ENCODE results near the gene HCFC1R1.

Gene HCFC1R1

GRCh38 chr16:3045758-3046640, 22.3 kb upstream of the HCFC1R1 start, which contains the start of gene MMP25:
Gene MMP25, plus strand, starts transcription at chr16:3046561. Its CDS starts 357 bp downstream, at chr16:3046918.
- Histone ChIP-seq H3K4me1 (no peaks in the 10 kb centered on the region), H3K4me3 (ENCODE audit: low read depth, low read length) (peak within 1 kb of the TSS; percentile 28; the same call in 1 of the 2 replicates), H3K36me3 (no peaks in the 10 kb centered on the region), H3K27me3 (peaks cover 93% of the 10 kb centered on the region), H3K9me3 (0 out of 2 replicates have a peak, but pooled peaks cover 3% of the 10 kb centered on the region)
- TF ChIP-seq CTCF (IDR thresholded peaks at IDR 0.05; ENCODE audit: low read depth, low read length): no peak
- DNase-seq: no peak

DNA sequence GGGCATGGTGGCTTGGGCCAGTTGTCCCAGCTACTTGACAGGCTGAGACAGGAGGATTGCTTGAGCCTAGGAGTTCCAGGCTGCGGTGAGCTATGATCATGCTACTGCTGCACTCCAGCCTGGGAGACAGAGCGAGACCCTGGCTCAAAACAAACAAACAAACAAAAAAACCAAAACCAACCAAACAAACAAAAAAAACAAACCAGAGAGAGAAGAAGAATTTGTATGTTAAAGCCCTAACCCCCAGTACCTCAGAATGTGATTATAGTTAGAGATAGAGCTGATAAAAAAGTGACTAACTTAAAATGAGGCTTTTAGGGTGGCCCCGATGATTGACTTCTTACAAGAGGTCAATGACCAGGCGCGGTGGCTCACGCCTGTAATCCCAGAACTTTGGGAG, 21.0 kb upstream of the HCFC1R1 start:
- no peak for DNase-seq
- no peak for TF ChIP-seq CTCF (IDR thresholded peaks at IDR 0.05; ENCODE audit: low read depth, low read length)
- Histone ChIP-seq H3K27me3 (peaks cover 93% of the 10 kb centered on the region), H3K36me3 (no peaks in the 10 kb centered on the region), H3K4me1 (no peaks in the 10 kb centered on the region), H3K4me3 (ENCODE audit: low read depth, low read length) (no peak overlapping the region), H3K9me3 (0 out of 2 replicates have a peak, but pooled peaks cover 3% of the 10 kb centered on the region)

- no peak for DNase-seq
- TF ChIP-seq CTCF (IDR thresholded peaks at IDR 0.05; ENCODE audit: low read depth, low read length): no peak
- H3K4me3 ChIP-seq (ENCODE audit: low read depth, low read length): no peak overlapping the region
- no peaks in the 10 kb centered on the region for H3K36me3 ChIP-seq
- H3K9me3 ChIP-seq: 0 out of 2 replicates have a peak, but pooled peaks cover 3% of the 10 kb centered on the region
- H3K27me3 ChIP-seq: peaks cover 93% of the 10 kb centered on the region
- H3K4me1 ChIP-seq: no peaks in the 10 kb centered on the region
Observed at GRCh38 chr16:3042376-3042775, 18.6 kb upstream of the HCFC1R1 start.

DNA sequence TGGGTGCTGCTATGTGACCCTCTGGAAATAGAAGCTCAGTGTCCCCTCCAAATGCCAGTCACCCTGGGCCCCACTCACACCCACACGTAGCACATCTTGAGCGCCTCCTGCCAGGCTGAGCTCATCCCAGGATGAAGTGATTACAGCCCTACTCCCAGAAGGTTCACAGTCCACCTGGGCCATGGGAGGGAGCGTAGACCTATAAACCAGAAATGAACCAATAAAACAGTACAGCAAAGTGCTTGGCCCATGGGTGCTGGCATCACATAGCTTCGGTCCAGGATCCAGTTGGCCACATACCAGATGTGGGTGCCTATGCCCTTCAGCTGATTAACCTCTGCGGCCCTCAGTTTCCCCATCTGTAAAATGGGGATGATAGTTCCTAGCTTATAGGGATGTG, 15.2 kb upstream of the HCFC1R1 start:
- no peak for DNase-seq
- Histone ChIP-seq H3K4me3 (ENCODE audit: low read depth, low read length) (no peak overlapping the region), H3K4me1 (no peaks in the 10 kb centered on the region), H3K36me3 (no peaks in the 10 kb centered on the region), H3K9me3 (no peaks in the 10 kb centered on the region), H3K27me3 (peaks cover 92% of the 10 kb centered on the region)
- TF ChIP-seq CTCF (IDR thresholded peaks at IDR 0.05; ENCODE audit: low read depth, low read length): no peak

- Histone ChIP-seq H3K4me1 (no peaks in the 10 kb centered on the region), H3K4me3 (ENCODE audit: low read depth, low read length) (no peak overlapping the region), H3K9me3 (no peaks in the 10 kb centered on the region), H3K36me3 (no peaks in the 10 kb centered on the region), H3K27me3 (peaks cover 92% of the 10 kb centered on the region)
- no peak for DNase-seq
- TF ChIP-seq CTCF (IDR thresholded peaks at IDR 0.05; ENCODE audit: low read depth, low read length): no peak
Observed at GRCh38 chr16:3038256-3038655, 14.5 kb upstream of the HCFC1R1 start.

DNA sequence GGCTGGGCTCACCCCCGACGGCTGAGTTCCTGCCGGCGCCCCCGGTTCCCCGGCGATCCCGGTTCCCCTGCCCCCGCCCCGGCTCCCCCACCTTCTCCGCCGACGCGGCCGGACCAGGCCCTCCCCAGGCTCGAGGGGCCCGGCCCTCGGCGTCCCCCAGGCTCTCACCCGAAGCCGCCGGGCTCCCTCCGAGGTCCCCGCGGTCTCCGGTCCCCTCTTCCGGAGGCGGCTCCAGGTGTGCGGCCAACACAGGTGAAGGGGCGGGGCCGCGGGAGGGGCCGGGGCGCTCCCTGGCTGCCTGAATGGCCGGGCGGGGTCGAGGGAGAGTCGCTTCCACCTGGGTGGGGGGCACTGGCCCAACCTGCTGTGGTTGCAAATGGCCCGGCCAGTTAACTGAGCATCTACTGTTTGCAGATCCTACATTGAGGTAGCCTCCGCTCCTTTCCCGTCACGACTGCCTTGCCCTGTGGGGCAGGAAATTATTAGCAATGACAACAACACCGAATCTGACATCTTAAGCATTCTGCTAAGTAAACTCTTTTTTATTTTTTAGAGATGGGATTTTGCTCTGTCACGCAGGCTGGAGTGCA, 13.1 kb upstream of the HCFC1R1 start, which contains the start of gene BICDL2:
TSS of gene BICDL2 (minus strand) at position 219 of the 590 bp plus-strand sequence. CDS start 1,448 bp downstream, outside the sequence.
- Histone ChIP-seq H3K36me3 (no peaks in the 10 kb centered on the region), H3K9me3 (no peaks in the 10 kb centered on the region), H3K4me3 (ENCODE audit: low read depth, low read length) (no peak within 1 kb of the TSS), H3K27me3 (peaks cover 96% of the 10 kb centered on the region), H3K4me1 (no peaks in the 10 kb centered on the region)
- TF ChIP-seq CTCF (IDR thresholded peaks at IDR 0.05; ENCODE audit: low read depth, low read length): no peak
- no peak for DNase-seq
